GM19467 (cell line): ENCODE results near the gene APOA4.
"Not testable (repeated sequence)": the region's sequence is repeated elsewhere in the genome, so short reads cannot be mapped to it uniquely, and the experiment has no call there.

ENCODE experiments used
- ATAC-seq: cut with Tn5 transposase; IDR thresholded peaks from one replicate; pipeline ENCODE4 v1.9.1; 2021; ENCODE audit warnings: mild to moderate bottlenecking, moderate library complexity; ENCODE audit not compliant: unreplicated experiment

The APOA4 gene

GRCh38 chr11:116804001-116804400 is 19.1 kb downstream of the APOA4 start:
- ATAC-seq = no peak

DNA sequence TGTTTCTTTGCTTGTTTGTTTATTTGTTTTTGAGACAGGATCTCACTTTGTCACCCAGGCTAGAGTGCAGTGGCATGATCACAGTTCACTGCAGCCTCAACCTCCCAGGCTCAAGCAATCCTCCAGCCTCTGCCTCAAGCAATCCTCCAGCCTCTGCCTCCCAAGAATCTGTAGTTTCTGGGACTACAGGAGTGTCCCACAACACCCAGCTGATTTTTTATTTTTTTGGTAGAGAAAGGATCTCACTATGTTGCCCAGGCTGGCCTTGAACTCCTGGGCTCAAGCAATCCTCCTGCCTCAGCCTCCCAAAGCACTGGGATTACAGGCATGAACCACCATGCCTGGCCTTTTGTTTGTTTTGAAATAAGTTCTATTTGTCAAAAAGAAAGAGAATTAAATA is 21.4 kb downstream of the APOA4 start:
- ATAC-seq = not testable (repeated sequence)

- ATAC-seq = no peak
Measured at GRCh38 chr11:116800610-116801009, 22.5 kb downstream of the APOA4 start.

GRCh38 chr11:116798368-116798767 is 24.7 kb downstream of the APOA4 start:
- no peak for ATAC-seq

- no peak for ATAC-seq
Measured at GRCh38 chr11:116797816-116798215, 25.3 kb downstream of the APOA4 start.

DNA sequence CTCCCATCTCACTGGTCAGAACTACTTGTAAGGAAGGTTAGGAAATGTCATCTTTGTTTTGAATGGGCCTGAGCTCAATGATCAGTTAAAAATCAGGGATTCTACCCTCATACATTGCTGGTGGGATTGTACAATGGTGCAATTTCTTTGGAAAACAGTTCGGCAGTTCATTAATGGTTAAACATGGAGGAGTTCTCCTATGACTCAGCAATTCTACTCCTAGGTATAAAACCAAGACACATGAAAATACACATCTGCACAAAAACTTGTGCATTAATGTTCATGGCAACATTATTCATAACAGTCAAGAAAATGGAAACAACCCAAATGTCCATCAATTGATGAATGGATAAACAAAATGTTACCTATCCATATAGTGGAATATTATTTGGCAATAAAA is 26.6 kb downstream of the APOA4 start:
- no peak for ATAC-seq

DNA sequence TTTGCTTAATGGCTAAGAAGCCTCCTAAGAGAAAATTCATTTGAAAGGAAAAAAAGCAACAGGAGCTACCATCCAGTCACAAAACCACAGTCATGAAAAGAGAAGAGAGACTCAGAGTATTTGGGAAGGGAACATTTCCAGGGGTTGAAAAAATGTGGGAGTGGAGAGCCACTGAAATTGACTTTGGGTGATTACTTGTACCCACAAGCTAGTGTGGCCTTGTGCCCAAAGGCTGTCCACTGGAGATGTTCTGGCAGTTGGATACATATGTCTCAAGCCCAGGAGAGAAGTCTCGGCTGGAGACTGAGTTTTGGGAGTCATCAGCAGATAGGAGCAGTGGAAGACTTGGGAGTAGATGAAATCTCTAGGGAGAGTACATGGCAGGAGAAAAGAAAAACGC is 28.3 kb downstream of the APOA4 start:
- ATAC-seq = no peak

DNA sequence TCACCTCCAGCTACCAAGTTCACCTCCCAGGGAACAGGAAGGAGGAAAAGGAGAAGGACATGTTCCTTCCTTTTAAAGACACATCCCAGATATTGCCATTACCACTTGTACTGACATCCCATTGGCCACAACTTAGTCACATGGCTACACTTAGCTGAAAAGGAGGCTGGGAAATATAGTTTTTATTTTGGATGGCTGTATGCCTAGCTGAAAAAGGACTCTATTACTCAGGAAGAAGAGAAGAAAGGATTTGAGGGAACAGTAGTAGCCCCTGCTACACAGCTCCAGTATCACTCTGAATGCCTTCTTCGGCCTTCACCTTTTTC is 29.4 kb downstream of the APOA4 start:
- ATAC-seq = no peak

- no peak for ATAC-seq
Measured at GRCh38 chr11:116792869-116793771, 30.0 kb downstream of the APOA4 start.

GRCh38 chr11:116792144-116792868 is 30.8 kb downstream of the APOA4 start:
- ATAC-seq = no peak

DNA sequence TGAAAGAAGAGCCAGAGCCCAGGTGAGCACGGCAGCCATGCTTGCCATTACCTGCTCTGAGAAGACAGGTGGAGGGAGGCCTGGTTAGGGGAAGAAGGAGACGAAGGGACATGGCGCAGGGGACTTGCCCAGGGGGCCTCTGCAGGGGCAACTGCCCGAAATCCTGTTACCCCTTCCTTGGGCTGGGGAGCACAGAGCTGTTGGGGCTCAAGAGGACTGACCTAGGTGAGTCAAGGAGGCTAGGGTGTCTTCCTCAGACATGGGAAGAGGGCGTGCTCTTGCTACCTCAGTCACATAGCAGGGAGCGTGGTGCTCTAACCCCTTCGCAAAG is 31.3 kb downstream of the APOA4 start, which contains the start of gene APOA5:
TSS of gene APOA5 (minus strand) at position 67 of the 331 bp plus-strand sequence. CDS start at position 48, 19 bp downstream.
- ATAC-seq = no peak

DNA sequence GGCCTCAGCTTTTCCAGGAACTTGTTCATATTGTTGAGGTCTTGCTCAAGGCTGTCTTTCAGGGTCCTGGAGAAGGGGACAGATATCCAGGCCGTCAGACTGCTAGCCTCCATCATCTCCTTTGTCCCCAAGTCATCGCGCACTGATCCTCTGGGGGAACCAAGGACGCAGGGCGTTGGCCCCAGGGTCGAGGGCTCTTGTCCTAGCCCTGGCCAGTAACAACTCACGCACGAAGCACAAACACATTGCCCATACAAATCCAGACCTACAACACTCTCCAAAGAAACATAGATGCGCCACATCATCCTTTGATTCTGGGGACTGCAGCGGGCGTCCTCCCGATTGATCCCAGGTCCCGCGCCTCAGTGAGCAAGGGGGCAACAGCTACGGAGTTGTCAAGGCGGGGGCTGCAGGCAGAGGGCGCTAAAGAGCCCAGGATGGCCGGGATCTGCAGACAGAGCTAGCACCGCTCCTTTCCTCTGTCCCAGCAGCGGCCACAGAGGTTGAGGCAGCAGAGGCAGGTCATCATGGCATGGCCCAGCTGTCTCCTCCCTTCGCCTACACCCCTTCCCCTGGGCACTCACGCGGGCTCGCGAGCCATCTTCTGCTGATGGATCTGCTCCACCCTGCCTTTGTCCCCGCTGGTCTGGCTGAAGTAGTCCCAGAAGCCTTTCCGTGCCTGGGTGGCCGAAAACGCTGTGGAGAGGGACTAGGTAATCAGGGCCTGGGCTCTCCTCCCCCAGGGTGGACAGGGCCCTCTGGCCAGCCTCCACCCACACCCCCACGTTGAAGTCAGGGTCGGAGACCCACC is 31.9 kb downstream of the APOA4 start:
- no peak for ATAC-seq

DNA sequence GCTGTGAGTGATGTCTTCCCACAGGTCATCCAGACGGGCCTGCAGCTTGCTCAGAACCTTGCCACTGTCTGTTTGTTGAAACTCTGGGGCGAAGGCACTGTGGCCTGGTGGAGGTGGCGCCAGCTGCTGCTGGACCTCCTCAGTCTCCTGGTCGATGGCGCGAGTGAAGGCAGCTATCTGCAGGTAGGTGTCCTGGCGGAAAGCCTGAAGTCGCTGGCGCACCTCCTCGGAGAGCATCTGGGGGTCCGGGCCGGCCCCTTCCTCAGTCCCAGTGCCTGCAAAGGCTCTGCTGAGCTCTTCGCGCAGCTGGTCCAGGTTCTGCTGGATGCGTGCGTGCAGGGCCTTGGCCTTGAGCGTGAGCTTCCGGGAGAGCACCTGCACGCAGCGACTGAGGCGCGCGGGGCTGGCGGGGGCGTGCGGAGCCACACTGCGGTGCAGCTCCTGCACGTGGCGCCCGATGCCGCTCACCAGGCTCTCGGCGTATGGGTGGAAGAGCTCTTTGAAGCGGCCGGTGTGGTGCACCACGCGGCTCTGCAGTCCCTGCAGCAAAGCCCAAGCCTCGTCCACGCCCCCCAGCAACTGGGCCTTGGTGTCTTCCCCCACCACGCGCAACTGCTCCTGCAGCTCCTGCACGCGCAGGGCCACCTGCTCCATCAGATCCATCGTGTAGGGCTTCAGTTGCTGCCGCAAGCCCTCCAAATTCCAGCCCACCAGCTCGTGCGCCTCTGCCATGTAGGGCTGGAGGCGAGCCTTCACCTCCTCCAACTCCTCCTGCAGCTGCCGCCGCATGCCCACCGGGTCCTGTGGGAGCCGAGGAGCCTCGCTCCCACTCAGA is 32.7 kb downstream of the APOA4 start:
- ATAC-seq = no peak

DNA sequence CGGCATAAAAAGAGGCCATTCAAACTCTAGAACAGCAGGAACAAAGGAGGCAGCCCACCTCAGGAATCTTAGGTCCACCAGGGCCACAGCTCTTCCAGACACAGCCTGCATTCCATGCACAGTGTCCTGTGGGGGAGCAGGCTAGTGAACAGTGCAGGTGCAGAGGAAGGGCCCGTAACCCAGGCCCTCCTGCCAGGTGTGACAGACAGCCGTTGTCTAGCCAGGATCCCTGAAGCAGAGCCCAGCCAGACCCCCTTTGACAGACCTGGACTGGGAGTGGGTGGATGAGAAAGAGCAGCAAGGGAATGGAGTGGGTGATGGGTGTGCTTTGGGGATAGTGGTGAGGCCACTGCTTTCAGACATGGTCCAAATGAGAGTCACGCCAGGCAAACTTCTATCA is 34.1 kb downstream of the APOA4 start:
- no peak for ATAC-seq

DNA sequence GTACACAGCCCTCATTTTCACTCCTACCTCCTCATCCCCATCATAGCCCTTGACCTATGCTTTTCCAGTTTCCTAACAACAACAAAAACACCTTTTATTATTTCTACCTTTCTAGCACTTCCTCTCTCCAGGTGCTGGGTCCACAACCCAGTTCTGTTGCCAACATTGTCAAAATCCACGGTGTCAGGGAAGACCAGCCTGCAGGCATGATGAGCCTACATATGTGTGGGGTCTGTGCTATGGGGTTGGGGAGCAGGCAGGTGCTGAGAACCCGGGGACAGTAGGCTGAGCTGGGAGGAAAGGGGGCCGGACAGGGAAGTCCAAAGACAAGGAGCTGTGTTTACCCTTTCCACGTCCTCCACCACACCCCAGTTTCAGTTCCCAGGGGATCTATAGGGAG is 34.6 kb downstream of the APOA4 start:
- no peak for ATAC-seq

DNA sequence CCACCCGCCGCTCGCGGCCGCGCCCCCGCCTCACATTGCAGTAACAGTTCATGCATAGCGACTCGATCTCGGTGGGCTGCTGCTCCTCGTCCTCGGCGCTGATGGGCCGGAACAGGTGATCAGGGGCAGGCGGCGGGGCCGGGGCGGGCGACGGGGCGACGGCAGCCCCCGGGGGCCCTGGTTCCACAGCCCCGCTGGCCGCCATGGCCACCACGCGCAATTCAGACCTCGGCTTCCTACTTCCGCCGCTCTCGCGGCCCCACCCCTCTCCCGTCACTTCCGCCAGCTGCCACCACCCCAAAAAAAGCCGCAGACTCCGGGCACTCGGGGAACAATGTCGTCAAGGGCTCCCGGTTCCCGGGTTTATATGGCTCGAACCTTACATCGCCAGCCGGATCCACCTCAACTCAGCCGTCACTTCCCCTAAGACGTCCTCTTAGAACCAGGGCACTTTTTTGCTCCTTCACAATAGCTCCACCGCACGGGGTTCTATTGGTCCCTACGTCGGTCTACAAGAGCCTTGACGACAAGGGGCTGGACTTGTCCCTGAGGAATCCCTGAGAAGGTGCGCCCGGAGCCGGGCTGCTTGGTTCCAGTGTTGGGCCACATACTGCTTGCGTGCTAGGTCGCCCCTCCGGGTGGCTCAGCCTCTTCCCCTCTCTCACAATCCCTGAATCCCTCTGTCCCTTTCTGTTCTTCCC is 35.2 kb downstream of the APOA4 start, which contains the start of gene ZPR1:
TSS of gene ZPR1 (minus strand) at position 238 of the 701 bp plus-strand sequence. CDS start at position 205, 33 bp downstream.
- peak; percentile 81 for ATAC-seq

- peak; percentile 12 for ATAC-seq
Measured at GRCh38 chr11:116787436-116787785, 35.7 kb downstream of the APOA4 start.

DNA sequence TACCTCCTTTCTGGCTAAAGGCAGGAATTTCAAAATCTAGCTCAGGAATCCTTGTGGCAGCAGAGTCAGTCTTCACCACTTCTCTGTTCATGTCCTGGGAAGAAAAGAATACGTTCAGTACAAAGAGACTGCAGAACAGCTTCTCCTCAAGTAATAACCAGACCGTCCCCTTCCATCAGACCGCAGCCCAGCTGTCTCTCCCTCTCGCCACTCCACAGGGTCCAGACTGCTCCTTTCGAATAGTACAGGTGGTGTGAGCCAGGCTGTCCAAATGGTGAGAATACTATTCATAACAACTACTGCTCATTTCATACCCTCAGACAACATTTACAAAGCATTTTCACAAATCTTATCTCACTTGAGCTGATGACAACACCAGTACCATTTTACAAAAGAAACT is 36.1 kb downstream of the APOA4 start:
- no peak for ATAC-seq

GRCh38 chr11:116786326-116786725 is 36.8 kb downstream of the APOA4 start:
- no peak for ATAC-seq

DNA sequence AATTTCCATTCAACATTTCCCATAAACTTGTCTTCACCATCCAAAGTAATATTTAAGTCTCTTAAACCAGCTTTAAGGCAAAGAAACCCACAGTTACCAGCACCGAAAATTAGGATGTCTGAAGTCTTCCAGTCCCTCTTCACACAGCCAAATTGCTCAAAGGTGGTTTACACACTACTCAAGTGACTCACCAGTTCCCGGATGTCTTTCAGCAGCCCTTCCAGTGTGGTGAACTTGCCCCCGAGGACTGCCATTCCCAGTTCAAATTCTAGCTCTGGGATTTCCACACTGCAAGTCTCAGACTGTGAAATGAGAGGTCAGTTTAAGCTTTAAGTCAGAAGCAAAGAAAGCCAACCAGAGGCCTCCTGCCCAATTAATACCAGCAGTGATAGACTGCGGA is 40.4 kb downstream of the APOA4 start:
- no peak for ATAC-seq
